ENCODE data around the gene PCDHA5.
"Not testable (repeated sequence)": the region's sequence is repeated elsewhere in the genome, so short reads cannot be mapped to it uniquely, and the experiment has no call there.

PCDHA5 gene

DNA sequence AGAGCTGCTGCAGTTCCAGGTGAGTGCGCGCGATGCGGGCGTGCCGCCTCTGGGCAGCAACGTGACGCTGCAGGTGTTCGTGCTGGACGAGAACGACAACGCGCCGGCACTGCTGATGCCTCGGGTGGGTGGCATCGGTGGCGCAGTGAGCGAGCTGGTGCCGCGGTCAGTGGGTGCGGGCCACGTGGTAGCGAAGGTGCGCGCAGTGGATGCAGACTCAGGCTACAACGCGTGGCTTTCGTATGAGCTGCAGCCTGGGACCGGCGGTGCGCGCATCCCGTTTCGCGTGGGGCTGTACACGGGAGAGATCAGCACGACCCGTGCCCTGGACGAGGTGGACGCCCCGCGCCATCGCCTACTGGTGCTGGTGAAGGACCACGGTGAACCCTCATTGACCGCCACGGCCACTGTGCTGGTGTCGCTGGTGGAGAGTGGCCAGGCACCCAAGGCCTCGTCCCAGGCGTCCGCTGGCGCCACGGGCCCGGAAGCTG lies 18.6 kb upstream of the PCDHA5 start:
- TF ChIP-seq ISL1 (CRISPR knock-in tag; IDR thresholded peaks at IDR 0.05), result no peak
- TF ChIP-seq TCF4 (CRISPR knock-in tag; IDR thresholded peaks at IDR 0.05; ENCODE audit: borderline replicate concordance), result no peak
- TF ChIP-seq OSR1 (CRISPR knock-in tag; IDR thresholded peaks at IDR 0.05), result no peak
- TF ChIP-seq, protein P1, sequence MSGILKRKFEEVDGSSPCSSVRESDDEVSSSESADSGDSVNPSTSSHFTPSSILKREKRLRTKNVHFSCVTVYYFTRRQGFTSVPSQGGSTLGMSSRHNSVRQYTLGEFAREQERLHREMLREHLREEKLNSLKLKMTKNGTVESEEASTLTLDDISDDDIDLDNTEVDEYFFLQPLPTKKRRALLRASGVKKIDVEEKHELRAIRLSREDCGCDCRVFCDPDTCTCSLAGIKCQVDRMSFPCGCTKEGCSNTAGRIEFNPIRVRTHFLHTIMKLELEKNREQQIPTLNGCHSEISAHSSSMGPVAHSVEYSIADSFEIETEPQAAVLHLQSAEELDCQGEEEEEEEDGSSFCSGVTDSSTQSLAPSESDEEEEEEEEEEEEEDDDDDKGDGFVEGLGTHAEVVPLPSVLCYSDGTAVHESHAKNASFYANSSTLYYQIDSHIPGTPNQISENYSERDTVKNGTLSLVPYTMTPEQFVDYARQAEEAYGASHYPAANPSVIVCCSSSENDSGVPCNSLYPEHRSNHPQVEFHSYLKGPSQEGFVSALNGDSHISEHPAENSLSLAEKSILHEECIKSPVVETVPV (CRISPR knock-in tag; IDR thresholded peaks at IDR 0.05), result no peak
- no peak for TF ChIP-seq ZFP3 (CRISPR knock-in tag; IDR thresholded peaks at IDR 0.05)
- TF ChIP-seq RARB (CRISPR knock-in tag; IDR thresholded peaks at IDR 0.05), result no peak
- no peak for TF ChIP-seq PPARA (CRISPR knock-in tag; IDR thresholded peaks at IDR 0.05; ENCODE audit: borderline replicate concordance)
- TF ChIP-seq GLIS3 (CRISPR knock-in tag; IDR thresholded peaks at IDR 0.05), result no peak
- no peak for TF ChIP-seq ZNF8 (CRISPR knock-in tag; IDR thresholded peaks at IDR 0.05)
- TF ChIP-seq, protein P2, sequence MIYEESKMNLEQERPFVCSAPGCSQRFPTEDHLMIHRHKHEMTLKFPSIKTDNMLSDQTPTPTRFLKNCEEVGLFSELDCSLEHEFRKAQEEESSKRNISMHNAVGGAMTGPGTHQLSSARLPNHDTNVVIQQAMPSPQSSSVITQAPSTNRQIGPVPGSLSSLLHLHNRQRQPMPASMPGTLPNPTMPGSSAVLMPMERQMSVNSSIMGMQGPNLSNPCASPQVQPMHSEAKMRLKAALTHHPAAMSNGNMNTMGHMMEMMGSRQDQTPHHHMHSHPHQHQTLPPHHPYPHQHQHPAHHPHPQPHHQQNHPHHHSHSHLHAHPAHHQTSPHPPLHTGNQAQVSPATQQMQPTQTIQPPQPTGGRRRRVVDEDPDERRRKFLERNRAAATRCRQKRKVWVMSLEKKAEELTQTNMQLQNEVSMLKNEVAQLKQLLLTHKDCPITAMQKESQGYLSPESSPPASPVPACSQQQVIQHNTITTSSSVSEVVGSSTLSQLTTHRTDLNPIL (CRISPR knock-in tag; IDR thresholded peaks at IDR 0.05; ENCODE audit: low read depth), result no peak
- TF ChIP-seq, protein P3, sequence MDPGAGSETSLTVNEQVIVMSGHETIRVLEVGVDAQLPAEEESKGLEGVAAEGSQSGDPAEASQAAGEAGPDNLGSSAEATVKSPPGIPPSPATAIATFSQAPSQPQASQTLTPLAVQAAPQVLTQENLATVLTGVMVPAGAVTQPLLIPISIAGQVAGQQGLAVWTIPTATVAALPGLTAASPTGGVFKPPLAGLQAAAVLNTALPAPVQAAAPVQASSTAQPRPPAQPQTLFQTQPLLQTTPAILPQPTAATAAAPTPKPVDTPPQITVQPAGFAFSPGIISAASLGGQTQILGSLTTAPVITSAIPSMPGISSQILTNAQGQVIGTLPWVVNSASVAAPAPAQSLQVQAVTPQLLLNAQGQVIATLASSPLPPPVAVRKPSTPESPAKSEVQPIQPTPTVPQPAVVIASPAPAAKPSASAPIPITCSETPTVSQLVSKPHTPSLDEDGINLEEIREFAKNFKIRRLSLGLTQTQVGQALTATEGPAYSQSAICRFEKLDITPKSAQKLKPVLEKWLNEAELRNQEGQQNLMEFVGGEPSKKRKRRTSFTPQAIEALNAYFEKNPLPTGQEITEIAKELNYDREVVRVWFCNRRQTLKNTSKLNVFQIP (CRISPR knock-in tag; IDR thresholded peaks at IDR 0.05; ENCODE audit: borderline replicate concordance, low read depth), result no peak
- TF ChIP-seq ZNF70 (CRISPR knock-in tag; IDR thresholded peaks at IDR 0.05), result no peak
- TF ChIP-seq, protein P4, sequence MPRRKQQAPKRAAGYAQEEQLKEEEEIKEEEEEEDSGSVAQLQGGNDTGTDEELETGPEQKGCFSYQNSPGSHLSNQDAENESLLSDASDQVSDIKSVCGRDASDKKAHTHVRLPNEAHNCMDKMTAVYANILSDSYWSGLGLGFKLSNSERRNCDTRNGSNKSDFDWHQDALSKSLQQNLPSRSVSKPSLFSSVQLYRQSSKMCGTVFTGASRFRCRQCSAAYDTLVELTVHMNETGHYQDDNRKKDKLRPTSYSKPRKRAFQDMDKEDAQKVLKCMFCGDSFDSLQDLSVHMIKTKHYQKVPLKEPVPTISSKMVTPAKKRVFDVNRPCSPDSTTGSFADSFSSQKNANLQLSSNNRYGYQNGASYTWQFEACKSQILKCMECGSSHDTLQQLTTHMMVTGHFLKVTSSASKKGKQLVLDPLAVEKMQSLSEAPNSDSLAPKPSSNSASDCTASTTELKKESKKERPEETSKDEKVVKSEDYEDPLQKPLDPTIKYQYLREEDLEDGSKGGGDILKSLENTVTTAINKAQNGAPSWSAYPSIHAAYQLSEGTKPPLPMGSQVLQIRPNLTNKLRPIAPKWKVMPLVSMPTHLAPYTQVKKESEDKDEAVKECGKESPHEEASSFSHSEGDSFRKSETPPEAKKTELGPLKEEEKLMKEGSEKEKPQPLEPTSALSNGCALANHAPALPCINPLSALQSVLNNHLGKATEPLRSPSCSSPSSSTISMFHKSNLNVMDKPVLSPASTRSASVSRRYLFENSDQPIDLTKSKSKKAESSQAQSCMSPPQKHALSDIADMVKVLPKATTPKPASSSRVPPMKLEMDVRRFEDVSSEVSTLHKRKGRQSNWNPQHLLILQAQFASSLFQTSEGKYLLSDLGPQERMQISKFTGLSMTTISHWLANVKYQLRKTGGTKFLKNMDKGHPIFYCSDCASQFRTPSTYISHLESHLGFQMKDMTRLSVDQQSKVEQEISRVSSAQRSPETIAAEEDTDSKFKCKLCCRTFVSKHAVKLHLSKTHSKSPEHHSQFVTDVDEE (CRISPR knock-in tag; IDR thresholded peaks at IDR 0.05), result no peak
- TF ChIP-seq ZFP30 (CRISPR knock-in tag; IDR thresholded peaks at IDR 0.05), result no peak
- TF ChIP-seq BACH2 (CRISPR knock-in tag; IDR thresholded peaks at IDR 0.05; ENCODE audit: borderline replicate concordance), result no peak
- TF ChIP-seq, protein P5, sequence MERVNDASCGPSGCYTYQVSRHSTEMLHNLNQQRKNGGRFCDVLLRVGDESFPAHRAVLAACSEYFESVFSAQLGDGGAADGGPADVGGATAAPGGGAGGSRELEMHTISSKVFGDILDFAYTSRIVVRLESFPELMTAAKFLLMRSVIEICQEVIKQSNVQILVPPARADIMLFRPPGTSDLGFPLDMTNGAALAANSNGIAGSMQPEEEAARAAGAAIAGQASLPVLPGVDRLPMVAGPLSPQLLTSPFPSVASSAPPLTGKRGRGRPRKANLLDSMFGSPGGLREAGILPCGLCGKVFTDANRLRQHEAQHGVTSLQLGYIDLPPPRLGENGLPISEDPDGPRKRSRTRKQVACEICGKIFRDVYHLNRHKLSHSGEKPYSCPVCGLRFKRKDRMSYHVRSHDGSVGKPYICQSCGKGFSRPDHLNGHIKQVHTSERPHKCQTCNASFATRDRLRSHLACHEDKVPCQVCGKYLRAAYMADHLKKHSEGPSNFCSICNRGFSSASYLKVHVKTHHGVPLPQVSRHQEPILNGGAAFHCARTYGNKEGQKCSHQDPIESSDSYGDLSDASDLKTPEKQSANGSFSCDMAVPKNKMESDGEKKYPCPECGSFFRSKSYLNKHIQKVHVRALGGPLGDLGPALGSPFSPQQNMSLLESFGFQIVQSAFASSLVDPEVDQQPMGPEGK (CRISPR knock-in tag; IDR thresholded peaks at IDR 0.05; ENCODE audit: borderline replicate concordance), result no peak
- TF ChIP-seq ARNTL (CRISPR knock-in tag; IDR thresholded peaks at IDR 0.05; ENCODE audit: borderline replicate concordance, low read depth), result no peak
- no peak for TF ChIP-seq ZC3H10 (CRISPR knock-in tag; IDR thresholded peaks at IDR 0.05)
- TF ChIP-seq SNAI2 (CRISPR knock-in tag; IDR thresholded peaks at IDR 0.05), result no peak
- no peak for ATAC-seq

DNA sequence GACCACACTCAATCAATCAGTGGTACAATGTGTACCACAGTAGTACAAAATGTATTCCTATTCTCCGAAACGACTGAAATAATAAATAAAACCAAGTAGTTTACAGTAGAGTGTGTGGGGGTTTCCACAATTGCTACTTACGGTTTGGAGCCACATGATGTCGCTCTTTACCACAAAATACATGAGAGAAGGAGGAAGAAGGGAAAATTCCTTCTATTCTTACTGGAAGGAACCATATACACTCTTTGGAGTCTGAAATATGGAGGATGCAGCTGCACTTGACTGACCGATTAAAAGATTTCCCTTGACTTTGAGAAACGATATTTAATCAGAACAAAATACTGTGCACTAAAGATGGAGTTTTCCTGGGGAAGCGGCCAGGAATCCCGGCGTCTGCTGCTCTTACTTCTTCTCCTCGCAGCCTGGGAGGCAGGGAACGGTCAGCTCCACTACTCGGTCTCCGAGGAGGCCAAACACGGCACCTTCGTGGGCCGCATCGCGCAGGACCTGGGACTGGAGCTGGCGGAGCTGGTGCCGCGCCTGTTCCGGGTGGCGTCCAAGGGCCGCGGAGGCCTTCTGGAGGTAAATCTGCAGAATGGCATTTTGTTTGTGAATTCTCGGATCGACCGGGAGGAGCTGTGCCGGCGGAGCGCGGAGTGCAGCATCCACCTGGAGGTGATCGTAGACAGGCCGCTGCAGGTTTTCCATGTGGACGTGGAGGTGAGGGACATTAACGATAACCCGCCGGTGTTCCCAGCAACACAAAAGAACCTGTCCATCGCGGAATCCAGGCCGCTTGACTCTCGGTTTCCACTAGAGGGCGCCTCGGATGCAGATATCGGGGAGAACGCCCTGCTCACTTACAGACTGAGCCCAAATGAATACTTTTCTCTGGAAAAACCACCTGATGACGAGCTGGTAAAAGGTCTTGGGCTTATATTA lies 14.3 kb upstream of the PCDHA5 start, which contains the start of gene PCDHA4:
TSS of gene PCDHA4 (plus strand) at position 235 of the 942 bp plus-strand sequence.
- no peak for TF ChIP-seq ZNF565 (CRISPR knock-in tag; conservative IDR thresholded peaks at IDR 0.05; ENCODE audit: low read depth)
- peak; percentile 98 for ATAC-seq

DNA sequence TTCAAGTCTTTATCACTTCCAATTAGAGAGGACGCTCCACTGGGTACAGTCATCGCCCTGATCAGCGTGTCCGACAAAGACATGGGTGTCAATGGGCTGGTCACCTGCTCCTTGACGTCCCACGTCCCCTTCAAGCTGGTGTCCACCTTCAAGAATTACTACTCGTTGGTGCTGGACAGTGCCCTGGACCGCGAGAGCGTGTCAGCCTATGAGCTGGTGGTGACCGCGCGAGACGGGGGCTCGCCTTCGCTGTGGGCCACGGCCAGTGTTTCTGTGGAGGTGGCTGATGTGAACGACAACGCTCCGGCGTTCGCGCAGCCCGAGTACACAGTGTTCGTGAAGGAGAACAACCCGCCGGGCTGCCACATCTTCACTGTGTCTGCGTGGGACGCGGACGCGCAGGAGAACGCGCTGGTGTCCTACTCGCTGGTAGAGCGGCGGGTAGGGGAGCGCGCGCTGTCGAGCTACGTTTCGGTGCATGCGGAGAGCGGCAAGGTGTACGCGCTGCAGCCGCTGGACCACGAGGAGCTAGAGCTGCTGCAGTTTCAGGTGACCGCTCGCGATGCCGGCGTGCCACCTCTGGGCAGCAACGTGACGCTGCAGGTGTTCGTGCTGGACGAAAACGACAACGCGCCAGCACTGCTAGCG lies 13.0 kb upstream of the PCDHA5 start:
- not testable (repeated sequence) for ATAC-seq
